DOHH2 (cell line): ENCODE measurements around the gene NSMCE1.

ENCODE experiments used
- H3F3A ChIP-seq: fragments of 200-600 bp; sonication (generic), shearing (Covaris generic); 2 replicates; pipeline ENCODE4 v1.6.0; 2016; ENCODE audit warnings: antibody characterized with exemption, mild to moderate bottlenecking; ENCODE audit not compliant: control insufficient read depth, insufficient read depth
- H3K27ac ChIP-seq: fragments of 200-600 bp; sonication (generic); 2 replicates; pipeline ENCODE4 v1.5.1; 2014; ENCODE audit warnings: low read depth, mild to moderate bottlenecking, low read length, moderate library complexity
- H3K27me3 ChIP-seq: fragments of 200-600 bp; sonication (generic); 2 replicates; pipeline ENCODE4 v1.6.1; 2014; ENCODE audit warnings: mild to moderate bottlenecking, low read length, mixed read lengths; ENCODE audit not compliant: control insufficient read depth
- H3K36me3 ChIP-seq: fragments of 200-600 bp; sonication (generic); 2 replicates; pipeline ENCODE4 v1.6.1; 2014; ENCODE audit warnings: mild to moderate bottlenecking, low read length, moderate library complexity, mixed read lengths; ENCODE audit not compliant: control insufficient read depth
- H3K4me1 ChIP-seq: fragments of 200-600 bp; sonication (generic); 2 replicates; pipeline ENCODE4 v1.6.1; 2014; ENCODE audit warnings: mild to moderate bottlenecking, low read length, mixed read lengths; ENCODE audit not compliant: control insufficient read depth
- H3K4me2 ChIP-seq: fragments of 200-600 bp; sonication (generic); 2 replicates; pipeline ENCODE4 v1.6.0; 2014; ENCODE audit warnings: mild to moderate bottlenecking, low read length, moderate library complexity
- H3K4me3 ChIP-seq: fragments of 200-600 bp; sonication (generic); 2 replicates; pipeline ENCODE4 v1.5.1; 2014; ENCODE audit warnings: mild to moderate bottlenecking, low read length, mixed read lengths
- H3K79me2 ChIP-seq: fragments of 200-600 bp; sonication (generic); 2 replicates; pipeline ENCODE4 v1.6.1; 2014; ENCODE audit warnings: mild to moderate bottlenecking, low read length, mixed read lengths; ENCODE audit not compliant: control insufficient read depth
- H3K9me2 ChIP-seq: fragments of 200-600 bp; sonication (generic); replicated peaks from 2 replicates; pipeline ENCODE4 v1.6.1; 2014; ENCODE audit warnings: mild to moderate bottlenecking, low read length, mixed read lengths; ENCODE audit not compliant: control insufficient read depth
- H3K9me3 ChIP-seq: fragments of 200-600 bp; sonication (generic); 2 replicates; pipeline ENCODE4 v1.6.1; 2014; ENCODE audit warnings: antibody characterized with exemption, low read length, mixed read lengths; ENCODE audit not compliant: control insufficient read depth, insufficient read depth
- H4K20me1 ChIP-seq: fragments of 200-600 bp; sonication (generic); 2 replicates; pipeline ENCODE4 v1.6.0; 2014; ENCODE audit warnings: low read depth, mild to moderate bottlenecking, antibody characterized with exemption, low read length, moderate library complexity; ENCODE audit not compliant: control insufficient read depth, insufficient read depth
- CTCF ChIP-seq: fragments of 200-600 bp; sonication (generic); IDR thresholded peaks from one replicate; pipeline ENCODE4 v1.5.1; 2014; ENCODE audit warnings: antibody characterized with exemption, mild to moderate bottlenecking, low read depth, low read length; ENCODE audit not compliant: poor library complexity, severe bottlenecking
- EZH2phosphoT487 ChIP-seq: fragments of 200-600 bp; sonication (generic); IDR thresholded peaks from 2 replicates; pipeline ENCODE4 v1.6.1; 2017; ENCODE audit warnings: borderline replicate concordance, mild to moderate bottlenecking, antibody characterized with exemption, low read length, moderate library complexity, mixed read lengths

The NSMCE1 gene

GRCh38 chr16:27231692-27232060 is 36.9 kb downstream of the NSMCE1 start:
- no peak for TF ChIP-seq CTCF
- no peak for TF ChIP-seq EZH2phosphoT487
- Histone ChIP-seq H3K4me1 (peaks cover 96% of the 10 kb centered on the region), H3K36me3 (peaks cover 33% of the 10 kb centered on the region), H3K4me3 (peak overlapping the region; percentile 53), H3F3A (peaks cover 10% of the 10 kb centered on the region), H3K27ac (peak overlapping the region; percentile 86), H3K9me2 (no peaks in the 10 kb centered on the region), H3K9me3 (no peaks in the 10 kb centered on the region), H3K79me2 (peaks cover 9% of the 10 kb centered on the region), H3K4me2 (peak overlapping the region; percentile 78), H4K20me1 (no peaks in the 10 kb centered on the region), H3K27me3 (no peaks in the 10 kb centered on the region)

GRCh38 chr16:27230562-27231001 is 38.0 kb downstream of the NSMCE1 start:
- Histone ChIP-seq H3K27ac (no peak overlapping the region), H3K4me2 (peak overlapping the region; percentile 37), H3F3A (peaks cover 7% of the 10 kb centered on the region; the same call in 1 of the 2 replicates), H3K27me3 (no peaks in the 10 kb centered on the region), H3K79me2 (peaks cover 5% of the 10 kb centered on the region), H3K36me3 (peaks cover 31% of the 10 kb centered on the region), H3K9me3 (no peaks in the 10 kb centered on the region), H3K4me1 (peaks cover 96% of the 10 kb centered on the region), H3K9me2 (no peaks in the 10 kb centered on the region), H3K4me3 (no peak overlapping the region; the same call in 1 of the 2 replicates), H4K20me1 (no peaks in the 10 kb centered on the region)
- TF ChIP-seq EZH2phosphoT487 (no peak), CTCF (peak; percentile 56)

- Histone ChIP-seq H3K27me3 (no peaks in the 10 kb centered on the region), H3K4me1 (peaks cover 90% of the 10 kb centered on the region), H3K4me2 (no peak overlapping the region), H3K27ac (no peak overlapping the region), H3F3A (peaks cover 7% of the 10 kb centered on the region; the same call in 1 of the 2 replicates), H3K9me2 (no peaks in the 10 kb centered on the region), H3K36me3 (peaks cover 30% of the 10 kb centered on the region), H3K79me2 (peaks cover 4% of the 10 kb centered on the region; the same call in 1 of the 2 replicates), H3K4me3 (no peak overlapping the region), H3K9me3 (no peaks in the 10 kb centered on the region), H4K20me1 (no peaks in the 10 kb centered on the region)
- TF ChIP-seq EZH2phosphoT487 (no peak), CTCF (no peak)
Observed at GRCh38 chr16:27229891-27230470, 38.6 kb downstream of the NSMCE1 start.
